HG03025 (cell line): Measurements from ENCODE around the gene HCN4.
"Not testable (repeated sequence)": the region's sequence is repeated elsewhere in the genome, so short reads cannot be mapped to it uniquely, and the experiment has no call there.

Experiments
- ATAC-seq: cut with Tn5 transposase; IDR thresholded peaks from one replicate; pipeline ENCODE4 v1.9.1; 2021; ENCODE audit warnings: mild to moderate bottlenecking, moderate library complexity; ENCODE audit not compliant: unreplicated experiment, low FRiP score

The HCN4 gene

GRCh38 chr15:73303636-73304035 is 65.1 kb downstream of the HCN4 start:
- no peak for ATAC-seq

DNA sequence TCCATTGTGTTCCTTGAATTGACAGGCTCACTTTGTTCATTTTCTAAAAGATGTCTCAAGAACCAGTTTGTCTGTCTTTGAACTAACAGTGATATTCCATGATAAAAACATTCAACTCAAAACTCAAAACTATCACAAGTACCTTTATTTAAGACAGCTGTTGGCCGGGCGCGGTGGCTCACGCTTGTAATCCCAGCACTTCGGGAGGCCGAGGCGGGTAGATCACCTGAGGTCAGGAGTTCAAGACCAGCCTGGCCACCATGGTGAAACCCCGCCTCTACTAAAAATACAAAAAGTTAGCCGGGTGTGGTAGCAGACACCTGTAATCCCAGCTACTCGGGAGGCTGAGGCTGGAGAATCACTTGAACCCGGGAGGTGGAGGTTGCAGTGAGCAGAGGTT is 68.5 kb downstream of the HCN4 start:
- not testable (repeated sequence) for ATAC-seq

DNA sequence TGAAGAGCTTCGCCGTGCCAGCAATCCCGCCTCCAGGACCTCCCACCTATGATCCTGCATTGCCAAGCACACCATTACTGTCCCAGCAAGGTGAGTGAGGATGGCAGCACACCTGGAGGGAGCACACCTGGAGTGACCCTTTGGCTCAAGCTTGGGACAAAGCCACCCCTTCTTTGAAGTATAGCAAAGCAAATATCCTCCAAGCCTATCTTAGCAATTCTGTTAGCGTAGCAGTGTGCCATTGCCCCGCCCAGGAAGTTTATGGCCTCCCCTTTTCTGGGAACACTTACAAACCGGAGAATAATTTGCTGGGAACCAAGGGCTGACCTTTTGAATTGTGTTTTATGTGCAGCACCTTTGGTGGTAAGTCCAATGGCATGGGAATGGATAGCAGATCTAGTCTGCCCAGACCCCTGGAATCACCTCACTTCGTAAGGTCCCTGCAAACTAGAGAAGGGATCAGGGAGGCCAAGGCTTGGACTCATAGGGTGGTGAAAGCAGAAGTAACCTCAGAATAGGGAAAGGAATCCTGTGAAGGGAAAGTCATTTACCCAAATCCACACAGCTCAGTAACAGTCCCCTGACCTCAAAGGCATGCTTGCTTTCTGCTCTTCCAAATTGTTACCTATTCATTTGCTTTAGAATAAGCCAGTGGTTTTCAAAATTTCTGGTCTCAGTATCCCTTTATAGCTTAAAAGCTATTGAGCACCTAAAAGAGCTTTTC is 70.1 kb downstream of the HCN4 start:
- ATAC-seq = no peak

DNA sequence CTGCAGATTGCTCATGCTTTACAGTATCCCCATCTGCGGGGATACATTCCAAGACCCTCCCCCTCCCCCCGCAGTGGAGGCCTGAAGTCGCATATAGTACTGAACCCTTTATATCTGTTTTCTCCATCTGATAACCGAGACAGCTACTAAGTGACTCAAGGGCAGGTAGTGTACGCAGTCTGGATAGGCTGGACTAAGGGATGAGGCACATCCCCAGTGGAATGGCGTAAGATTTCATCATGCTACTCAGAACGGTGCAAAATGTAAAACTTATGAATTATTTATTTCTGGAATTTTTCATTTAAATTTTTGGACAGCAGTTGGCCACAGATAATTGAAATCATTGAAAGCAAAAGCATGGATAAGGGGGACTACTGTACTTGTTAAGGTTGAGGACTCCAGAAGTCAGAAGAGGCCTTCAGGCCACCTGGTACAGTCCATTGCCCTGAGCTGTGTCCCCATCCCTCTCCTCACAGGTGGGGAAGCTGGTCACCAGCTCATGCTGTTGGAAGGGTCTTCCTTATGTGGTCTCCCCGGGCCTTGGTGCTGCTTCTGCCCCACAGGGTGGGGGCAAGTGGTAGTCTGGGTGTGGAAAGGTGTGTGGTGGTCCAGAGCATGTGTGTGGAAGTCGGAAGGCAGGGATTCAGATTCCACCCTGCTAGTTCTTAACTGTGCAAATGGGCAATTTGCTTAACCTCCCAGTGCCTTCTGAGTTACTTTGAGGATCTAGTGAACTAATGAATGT is 72.0 kb downstream of the HCN4 start:
- ATAC-seq = no peak

DNA sequence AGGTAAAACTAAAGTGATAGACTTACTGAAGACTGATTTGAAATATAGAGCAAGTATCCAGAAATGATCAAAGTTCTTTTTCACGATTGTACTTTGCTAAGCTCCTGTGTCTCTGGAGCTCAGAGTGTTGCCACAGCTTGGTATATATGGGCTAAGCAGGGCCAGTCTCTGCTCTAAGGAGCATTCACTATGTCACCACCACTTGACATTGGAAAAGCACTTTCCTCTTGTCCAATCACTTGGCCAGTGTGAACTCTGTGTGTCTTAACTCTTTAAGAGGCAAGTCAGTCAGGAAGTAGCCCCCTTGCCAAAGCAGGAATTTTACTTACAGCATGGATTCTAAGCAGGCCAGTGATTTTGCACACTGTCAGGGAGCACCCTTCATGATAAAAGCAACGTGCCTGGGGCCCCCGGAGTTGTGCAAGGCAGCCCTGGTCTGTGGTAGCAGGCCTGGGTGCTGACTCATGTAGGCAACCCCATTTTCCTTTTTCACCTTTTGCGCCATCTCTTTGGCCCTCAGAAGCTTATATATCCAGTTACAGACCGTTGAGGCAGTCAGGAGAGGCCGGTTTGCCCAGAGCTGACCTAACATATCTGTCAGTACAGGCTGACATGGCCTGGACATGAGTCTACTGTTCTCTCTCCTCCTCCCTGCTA is 73.0 kb downstream of the HCN4 start:
- no peak for ATAC-seq

- no peak for ATAC-seq
Measured at GRCh38 chr15:73293773-73294172, 75.0 kb downstream of the HCN4 start.

DNA sequence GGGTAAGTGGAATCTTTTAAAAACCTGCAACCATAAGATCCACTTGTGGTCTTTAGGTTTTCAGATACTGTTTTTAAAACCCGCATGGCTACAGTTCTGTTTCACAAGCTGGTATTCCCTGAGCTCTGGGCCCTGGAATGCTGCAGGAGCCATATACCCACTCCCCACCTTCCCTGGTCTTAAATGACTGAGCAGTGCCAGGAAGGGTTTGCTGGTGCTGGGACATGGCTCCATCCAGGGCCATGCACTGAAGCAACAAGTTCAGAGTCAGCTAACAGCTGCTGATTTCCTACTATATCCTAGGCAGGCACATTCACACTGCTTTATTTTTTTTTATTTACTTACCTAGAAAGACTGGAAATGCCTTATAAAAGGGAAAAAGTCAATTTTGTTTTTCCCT is 77.3 kb downstream of the HCN4 start:
- ATAC-seq = no peak

DNA sequence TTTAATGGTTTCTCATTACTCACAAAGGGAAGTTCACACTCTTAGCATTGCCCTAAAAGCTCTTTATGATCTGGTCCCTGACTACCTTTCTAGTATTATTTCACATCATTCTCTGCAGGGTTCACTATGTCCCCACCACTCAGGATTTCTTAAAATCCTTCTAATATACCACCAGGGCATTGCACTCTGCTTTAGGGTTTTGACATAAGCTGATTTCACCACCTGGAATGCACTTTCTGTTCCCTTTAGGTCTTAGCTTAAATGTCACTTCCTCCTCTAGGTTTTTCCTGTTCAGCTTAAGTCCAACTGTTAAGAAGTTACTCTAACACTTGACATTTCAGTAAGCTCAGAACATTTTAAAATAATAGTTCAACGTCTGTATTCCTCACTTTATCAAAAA is 81.7 kb downstream of the HCN4 start:
- ATAC-seq = no peak

DNA sequence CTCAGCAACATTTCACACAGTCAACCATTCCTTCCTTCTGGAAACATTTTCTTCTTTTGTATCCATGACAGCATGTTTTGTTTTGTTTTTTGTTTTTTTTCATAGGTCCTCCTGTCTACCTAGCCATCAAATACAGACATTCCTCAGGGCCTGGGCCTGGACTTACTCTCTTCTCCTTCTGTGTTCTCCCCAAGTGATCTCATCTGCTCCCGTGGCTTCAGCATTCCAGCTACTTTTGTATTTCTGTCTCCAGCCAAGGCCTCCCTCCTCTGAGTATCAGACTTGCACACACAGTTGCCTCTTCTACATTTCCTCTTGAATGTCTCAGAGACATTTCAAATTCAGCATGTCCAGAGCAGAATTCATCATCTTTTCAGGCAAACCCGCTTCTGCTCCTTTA is 82.4 kb downstream of the HCN4 start:
- ATAC-seq = no peak

- no peak for ATAC-seq
Measured at GRCh38 chr15:73284090-73284716, 84.6 kb downstream of the HCN4 start.

- no peak for ATAC-seq
Measured at GRCh38 chr15:73283366-73283962, 85.3 kb downstream of the HCN4 start.

GRCh38 chr15:73282567-73283365 is 86.0 kb downstream of the HCN4 start:
- no peak for ATAC-seq

DNA sequence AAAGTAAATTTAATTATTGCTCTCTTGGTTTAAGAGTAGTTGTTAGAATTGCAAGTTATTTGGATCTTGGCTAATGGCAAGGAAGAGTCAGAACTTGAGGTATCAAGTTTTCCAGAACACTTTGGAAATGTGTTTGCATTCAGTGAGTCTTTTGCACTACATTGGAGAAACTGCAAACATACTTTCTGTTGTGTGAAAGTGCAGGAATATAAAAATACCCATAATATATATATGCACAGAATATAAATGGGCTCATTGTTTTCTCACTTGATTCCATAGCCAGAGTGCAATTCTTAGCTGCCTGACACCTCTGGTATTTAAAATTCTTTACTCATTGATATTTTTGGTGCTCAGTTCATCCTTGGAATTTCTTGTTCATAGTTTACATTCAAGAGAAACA is 92.9 kb downstream of the HCN4 start:
- no peak for ATAC-seq

GRCh38 chr15:73273181-73274002 is 95.4 kb downstream of the HCN4 start:
- ATAC-seq = no peak

DNA sequence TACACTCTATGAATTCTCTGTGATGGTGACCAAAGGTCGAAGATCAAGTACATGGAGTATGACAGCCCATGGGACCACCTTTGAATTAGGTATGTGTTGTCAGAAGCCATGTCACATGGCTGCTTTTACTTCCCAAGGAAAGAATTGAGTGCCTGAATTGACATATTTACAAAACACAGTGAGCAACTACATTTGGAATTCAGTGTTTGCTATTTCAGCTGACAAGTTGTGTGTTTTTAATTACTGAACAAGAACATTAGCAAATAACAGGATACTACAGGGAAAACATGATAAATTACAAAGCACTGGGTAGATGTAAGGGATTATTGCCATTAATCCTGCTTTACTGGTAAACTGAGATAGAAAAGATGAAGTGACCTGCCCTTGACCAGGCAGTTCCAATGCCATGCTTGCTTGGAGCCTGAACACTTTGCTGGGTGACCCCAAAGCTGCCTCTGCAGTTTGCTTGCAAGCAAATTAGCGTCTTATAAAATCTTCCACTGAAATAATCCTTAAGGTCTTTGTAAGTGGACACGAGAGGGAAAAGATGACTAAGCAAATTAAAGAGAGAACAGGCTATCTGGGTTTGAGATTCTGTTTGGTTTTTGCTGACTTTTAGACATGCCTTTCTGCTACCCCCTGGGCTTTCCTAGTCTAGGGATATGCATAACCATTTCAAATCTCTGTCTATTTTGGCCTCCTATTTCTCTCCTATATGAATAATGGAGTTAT is 98.2 kb downstream of the HCN4 start:
- no peak for ATAC-seq
